Breast epithelium (tissue), 4 donors: ENCODE measurements around the gene GALNT6. TPM values are rescaled to one million over a fixed set of nuclear protein-coding genes. Genes with fewer than 3 reads are reported as not detected.

ENCODE experiments used
- DNase-seq, 2 donors: peaks; one replicate each; pipeline ENCODE4 v3.0.0-alpha.2; 2019; ENCODE audit warnings: low spot score in 2 of 2
- H3K27ac ChIP-seq, 2 donors: fragments of 200-600 bp; sonication (generic) in 1 of 2; one replicate each; pipeline ENCODE4 v1.5.1; 2016 to 2019; ENCODE audit warnings: mild to moderate bottlenecking in 1 of 2
- H3K27me3 ChIP-seq, 2 donors: fragments of 200-600 bp; sonication (generic) in 1 of 2; one replicate each; pipeline versions ENCODE4 v1.5.1 to v1.6.0; 2017 to 2019; ENCODE audit warnings: control low read depth in 1 of 2, mild to moderate bottlenecking in 1 of 2
- H3K36me3 ChIP-seq: fragments of 200-600 bp; one replicate; pipeline ENCODE4 v1.5.1; 2019
- H3K4me1 ChIP-seq, 2 donors: fragments of 200-600 bp; sonication (generic); one replicate each; pipeline ENCODE4 v1.5.1; 2016 to 2019; ENCODE audit warnings: control low read depth in 1 of 2
- H3K4me3 ChIP-seq, 3 donors: fragments of 200-600 bp; sonication (generic); 1 replicate in 2 of 3; 2 replicates in 1 of 3; pipeline ENCODE4 v1.5.1; 2016 to 2019; ENCODE audit warnings: mild to moderate bottlenecking in 3 of 3, moderate library complexity in 2 of 3
- H3K9me3 ChIP-seq, 2 donors: fragments of 200-600 bp; sonication (generic) in 1 of 2; one replicate each; pipeline ENCODE4 v1.5.1; 2016 to 2019; ENCODE audit warnings: control low read depth in 1 of 2
- POLR2A ChIP-seq: fragments of 450-650 bp; IDR thresholded peaks from one replicate; pipeline ENCODE4 v1.6.1; 2016; ENCODE audit warnings: antibody characterized with exemption, mild to moderate bottlenecking, moderate library complexity
- POLR2AphosphoS5 ChIP-seq, 3 donors: sonication (generic); formaldehyde crosslinking; IDR thresholded peaks; one replicate each; pipeline ENCODE4 v1.6.1; 2017; ENCODE audit warnings: antibody characterized with exemption in 3 of 3
- intact Hi-C: fragments of 100-400 bp; cut with DNase I; formaldehyde crosslinking; loops from one replicate; pipeline ENCODE4 v1.15.1; 2023; ENCODE audit warnings: low total_unique reads
- total RNA-seq, 3 donors: library from RNA; depleted of rRNA; stranded (reverse); fragments of >200 nt; gene quantifications; one replicate each; pipeline ENCODE4 v1.1.0, GENCODE V29; 2016
- TF ChIP-seq, protein P1 (sequence below), 3 donors: fragments of 450-650 bp; IDR thresholded peaks; one replicate each; pipeline ENCODE4 v1.5.1; 2016 to 2017; ENCODE audit warnings: antibody characterized with exemption in 3 of 3, mild to moderate bottlenecking in 3 of 3, moderate library complexity in 3 of 3

Gene GALNT6
- total RNA-seq, 3 donors from 2014 or later, result 5.8 to 55.8 (median 48.2) TPM

DNA sequence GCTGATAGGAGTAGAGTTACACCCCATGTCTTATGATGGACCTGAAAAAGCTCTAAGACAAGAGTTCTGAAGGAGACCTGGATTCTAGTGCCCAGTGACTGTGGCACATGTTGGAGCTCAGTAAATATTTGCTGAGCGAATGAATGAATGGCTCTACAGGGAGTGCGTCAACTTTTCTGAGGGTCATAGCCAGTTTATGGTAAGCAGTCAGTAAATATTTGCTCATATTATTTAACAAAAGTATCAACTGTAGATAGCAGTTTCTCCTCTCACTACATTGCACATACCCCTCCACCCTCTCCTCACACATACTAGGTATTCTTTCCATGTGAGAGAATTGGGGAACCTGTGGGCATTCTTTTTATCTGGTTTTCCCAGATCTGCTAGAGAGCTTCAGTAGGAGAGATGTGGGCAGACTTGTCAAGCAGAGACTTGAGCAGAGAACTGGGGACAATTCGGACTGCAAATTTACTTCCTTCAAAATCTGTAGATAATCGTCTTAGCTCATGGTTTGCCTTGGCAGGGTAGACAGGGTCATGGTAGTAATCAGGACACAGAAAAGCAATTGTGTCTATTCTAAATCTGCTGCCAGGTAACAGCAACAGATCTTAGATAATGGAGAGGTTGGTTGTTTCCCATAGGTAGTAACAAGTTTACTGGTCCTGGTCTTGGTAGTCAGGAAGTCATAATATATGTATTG, 39.1 kb upstream of the GALNT6 start:
- no peaks in the 10 kb centered on the region for H3K27me3 ChIP-seq
- H3K27ac ChIP-seq, result peak overlapping the region in 1 of 2 donors; percentile 23

DNA sequence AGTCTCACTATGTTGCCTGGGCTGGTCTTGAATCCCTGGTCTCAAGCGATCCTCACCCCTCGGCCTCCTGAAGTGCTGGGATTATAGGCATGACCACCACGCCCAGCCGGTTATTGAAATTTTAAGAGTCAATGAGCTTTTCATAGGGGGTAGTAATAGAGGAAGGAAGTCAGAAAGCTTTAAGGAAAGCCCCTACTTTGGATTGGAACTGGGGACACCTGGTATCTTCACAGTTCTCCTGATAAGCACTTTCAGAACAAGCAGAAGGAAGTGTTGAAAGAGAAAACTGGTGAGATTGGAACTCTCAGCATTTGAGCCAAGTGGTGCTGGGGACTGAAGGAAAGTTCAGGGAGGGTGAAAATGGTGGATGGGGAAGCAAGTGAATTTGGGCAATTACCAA, 38.5 kb upstream of the GALNT6 start:
- intact Hi-C loops, result no loop called here
- Histone ChIP-seq H3K27ac (no peak overlapping the region), H3K4me3 (no peak overlapping the region), H3K36me3 (no peaks in the 10 kb centered on the region), H3K27me3 (no peaks in the 10 kb centered on the region), H3K9me3 (no peaks in the 10 kb centered on the region), H3K4me1 (no peaks in the 10 kb centered on the region)
- DNase-seq, result no peak
- TF ChIP-seq POLR2A, result no peak
- no peak for TF ChIP-seq POLR2AphosphoS5 (IDR thresholded peaks at IDR 0.05)
- TF ChIP-seq, protein P1, sequence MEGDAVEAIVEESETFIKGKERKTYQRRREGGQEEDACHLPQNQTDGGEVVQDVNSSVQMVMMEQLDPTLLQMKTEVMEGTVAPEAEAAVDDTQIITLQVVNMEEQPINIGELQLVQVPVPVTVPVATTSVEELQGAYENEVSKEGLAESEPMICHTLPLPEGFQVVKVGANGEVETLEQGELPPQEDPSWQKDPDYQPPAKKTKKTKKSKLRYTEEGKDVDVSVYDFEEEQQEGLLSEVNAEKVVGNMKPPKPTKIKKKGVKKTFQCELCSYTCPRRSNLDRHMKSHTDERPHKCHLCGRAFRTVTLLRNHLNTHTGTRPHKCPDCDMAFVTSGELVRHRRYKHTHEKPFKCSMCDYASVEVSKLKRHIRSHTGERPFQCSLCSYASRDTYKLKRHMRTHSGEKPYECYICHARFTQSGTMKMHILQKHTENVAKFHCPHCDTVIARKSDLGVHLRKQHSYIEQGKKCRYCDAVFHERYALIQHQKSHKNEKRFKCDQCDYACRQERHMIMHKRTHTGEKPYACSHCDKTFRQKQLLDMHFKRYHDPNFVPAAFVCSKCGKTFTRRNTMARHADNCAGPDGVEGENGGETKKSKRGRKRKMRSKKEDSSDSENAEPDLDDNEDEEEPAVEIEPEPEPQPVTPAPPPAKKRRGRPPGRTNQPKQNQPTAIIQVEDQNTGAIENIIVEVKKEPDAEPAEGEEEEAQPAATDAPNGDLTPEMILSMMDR (IDR thresholded peaks at IDR 0.05), result no peak

More for the DNA sequence above, 39.1 kb upstream of the GALNT6 start:
- no peaks in the 10 kb centered on the region for H3K9me3 ChIP-seq
- intact Hi-C loops, result no loop called here
- TF ChIP-seq POLR2A (no peak), POLR2AphosphoS5 (IDR thresholded peaks at IDR 0.05) (no peak)
- TF ChIP-seq, protein P1 (IDR thresholded peaks at IDR 0.05), result no peak
- H3K36me3 ChIP-seq, result no peaks in the 10 kb centered on the region
- H3K4me3 ChIP-seq, result no peak overlapping the region
- DNase-seq, result no peak
- H3K4me1 ChIP-seq, result no peaks in the 10 kb centered on the region

DNA sequence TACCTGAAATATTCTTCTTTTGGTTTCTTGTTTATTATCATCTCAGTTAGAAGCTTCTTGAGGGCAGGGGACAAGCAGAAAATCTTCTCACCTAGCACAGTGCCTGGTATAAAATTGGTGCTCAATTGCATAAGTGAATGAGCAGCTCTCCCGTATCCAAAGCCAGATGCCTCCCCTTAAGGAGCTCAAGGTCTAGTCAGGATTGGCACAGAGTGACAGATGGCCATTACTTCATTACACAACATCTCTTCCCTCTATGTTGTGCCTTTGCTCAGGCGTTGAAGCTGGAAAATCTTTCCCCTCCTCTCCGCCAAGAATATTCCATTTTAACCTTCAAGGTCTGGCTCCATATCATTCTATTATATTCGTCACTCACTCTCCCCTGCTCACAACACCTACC, 37.0 kb upstream of the GALNT6 start:
- no peaks in the 10 kb centered on the region for H3K36me3 ChIP-seq
- H3K27me3 ChIP-seq, result no peaks in the 10 kb centered on the region
- intact Hi-C loops, result no loop called here
- no peak overlapping the region for H3K4me3 ChIP-seq
- TF ChIP-seq POLR2AphosphoS5 (IDR thresholded peaks at IDR 0.05) (no peak), POLR2A (no peak)
- TF ChIP-seq, protein P1 (IDR thresholded peaks at IDR 0.05), result no peak
- no peaks in the 10 kb centered on the region for H3K4me1 ChIP-seq
- DNase-seq, result no peak
- no peak overlapping the region for H3K27ac ChIP-seq
- no peaks in the 10 kb centered on the region for H3K9me3 ChIP-seq

DNA sequence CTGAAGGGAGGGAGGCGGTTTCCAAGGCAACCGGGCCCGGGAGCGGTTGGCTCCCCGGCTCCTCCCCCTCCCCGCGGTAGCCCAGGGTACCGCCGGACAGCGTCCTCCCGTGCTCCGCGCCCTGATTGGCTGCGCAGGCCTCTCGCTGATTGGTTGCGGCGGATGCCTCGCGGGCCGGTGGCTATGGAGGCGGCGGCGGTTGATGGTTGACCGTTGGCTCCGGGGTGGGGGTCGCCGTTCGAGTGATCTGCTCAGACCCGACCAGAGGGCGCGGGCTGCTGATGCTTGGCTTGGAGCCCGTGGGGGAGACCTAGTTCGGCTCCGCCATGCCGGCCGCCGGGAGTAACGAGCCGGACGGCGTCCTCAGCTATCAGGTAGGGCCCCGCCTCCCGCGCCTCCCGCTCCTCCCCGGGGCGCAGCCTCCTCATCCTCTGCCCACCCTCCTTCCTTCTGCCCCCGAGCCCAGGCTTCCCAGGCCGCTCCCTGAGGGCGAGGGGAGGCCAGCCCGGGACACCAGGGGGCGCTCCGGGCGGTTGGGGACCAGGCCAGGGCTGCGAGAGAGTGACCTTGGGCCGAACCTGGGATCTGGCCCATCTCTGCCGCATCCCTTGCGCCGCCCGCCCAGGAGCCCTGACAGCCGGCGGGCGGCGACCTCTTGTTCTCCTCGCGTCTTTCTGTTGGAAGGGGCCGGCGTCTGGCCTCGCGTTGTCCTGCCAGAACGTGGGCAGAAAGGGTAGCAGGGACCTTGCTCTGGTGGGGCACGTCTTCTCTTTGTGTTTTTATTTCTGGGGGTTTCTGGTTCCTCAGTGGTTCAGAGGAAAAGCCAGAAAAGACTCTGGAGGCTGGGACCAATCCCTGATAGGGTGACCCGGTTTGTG, 33.7 kb upstream of the GALNT6 start, which contains the start of gene SLC4A8:
SLC4A8 (plus strand) TSS at position 170 of the 878 bp plus-strand sequence; CDS start at position 327, 157 bp downstream.
- H3K9me3 ChIP-seq, result no peaks in the 10 kb centered on the region
- intact Hi-C loops, result no loop called here
- peak; percentile 29 to 69 for DNase-seq
- H3K36me3 ChIP-seq, result no peaks in the 10 kb centered on the region
- peak within 1 kb of the TSS; percentile 34 to 74 (median 56) for H3K4me3 ChIP-seq
- TF ChIP-seq, protein P1 (IDR thresholded peaks at IDR 0.05), result peak in 2 of 3 donors; percentile 37 to 42
- TF ChIP-seq POLR2AphosphoS5 (IDR thresholded peaks at IDR 0.05) (no peak), POLR2A (no peak)
- H3K27me3 ChIP-seq, result no peaks in the 10 kb centered on the region
- no peak within 1 kb of the TSS for H3K27ac ChIP-seq
- no peaks in the 10 kb centered on the region for H3K4me1 ChIP-seq
